Breast epithelium (tissue), 3 donors: ENCODE results near the gene SSU72.

Experiments used
- POLR2AphosphoS5 ChIP-seq, 3 donors: sonication (generic); formaldehyde crosslinking; IDR thresholded peaks; one replicate each; pipeline ENCODE4 v1.6.1; 2017; ENCODE audit warnings: antibody characterized with exemption in 3 of 3
- TF ChIP-seq, protein P1 (sequence below), 3 donors: fragments of 450-650 bp; IDR thresholded peaks; one replicate each; pipeline ENCODE4 v1.5.1; 2016 to 2017; ENCODE audit warnings: antibody characterized with exemption in 3 of 3, mild to moderate bottlenecking in 3 of 3, moderate library complexity in 3 of 3

DNA sequence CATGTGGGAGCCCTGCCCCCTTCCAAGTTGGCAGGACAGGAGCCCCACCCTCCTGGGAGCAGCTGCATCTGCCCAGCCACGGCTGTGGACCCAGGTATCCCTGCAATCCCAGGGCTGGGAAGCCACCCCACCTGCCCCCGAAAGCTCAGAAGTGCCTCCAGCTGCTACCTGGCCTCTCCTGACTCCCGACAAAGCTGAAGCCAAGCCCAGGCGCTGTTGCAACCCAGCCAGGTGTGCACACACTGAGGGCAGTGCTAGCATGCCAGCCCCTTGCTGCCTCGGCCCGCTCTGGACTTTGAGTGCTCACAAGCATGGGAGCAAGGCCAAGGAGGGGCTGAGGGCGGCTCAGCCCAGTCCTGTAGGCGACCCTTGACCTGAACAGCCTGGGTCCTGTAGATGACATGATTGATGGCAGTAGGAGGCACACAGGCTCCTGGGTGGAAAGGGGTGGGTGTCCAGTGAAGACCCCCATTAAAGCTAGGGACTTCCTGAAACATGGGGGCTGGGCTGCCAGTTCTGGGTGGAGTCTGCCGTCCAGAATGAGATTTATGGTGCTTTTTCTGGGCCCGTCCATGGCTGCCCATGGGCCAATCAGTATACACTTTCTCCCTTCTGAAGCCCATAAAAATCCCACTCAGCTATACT, 2.8 kb upstream of the SSU72 start:
- TF ChIP-seq, protein P1, sequence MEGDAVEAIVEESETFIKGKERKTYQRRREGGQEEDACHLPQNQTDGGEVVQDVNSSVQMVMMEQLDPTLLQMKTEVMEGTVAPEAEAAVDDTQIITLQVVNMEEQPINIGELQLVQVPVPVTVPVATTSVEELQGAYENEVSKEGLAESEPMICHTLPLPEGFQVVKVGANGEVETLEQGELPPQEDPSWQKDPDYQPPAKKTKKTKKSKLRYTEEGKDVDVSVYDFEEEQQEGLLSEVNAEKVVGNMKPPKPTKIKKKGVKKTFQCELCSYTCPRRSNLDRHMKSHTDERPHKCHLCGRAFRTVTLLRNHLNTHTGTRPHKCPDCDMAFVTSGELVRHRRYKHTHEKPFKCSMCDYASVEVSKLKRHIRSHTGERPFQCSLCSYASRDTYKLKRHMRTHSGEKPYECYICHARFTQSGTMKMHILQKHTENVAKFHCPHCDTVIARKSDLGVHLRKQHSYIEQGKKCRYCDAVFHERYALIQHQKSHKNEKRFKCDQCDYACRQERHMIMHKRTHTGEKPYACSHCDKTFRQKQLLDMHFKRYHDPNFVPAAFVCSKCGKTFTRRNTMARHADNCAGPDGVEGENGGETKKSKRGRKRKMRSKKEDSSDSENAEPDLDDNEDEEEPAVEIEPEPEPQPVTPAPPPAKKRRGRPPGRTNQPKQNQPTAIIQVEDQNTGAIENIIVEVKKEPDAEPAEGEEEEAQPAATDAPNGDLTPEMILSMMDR (IDR thresholded peaks at IDR 0.05): no peak
- no peak for TF ChIP-seq POLR2AphosphoS5 (IDR thresholded peaks at IDR 0.05)
